Dendritic cell treated with granulocyte-macrophage colony-stimulating factor and Interleukin-4, amounts not matched to agents 40 ng/mL and 50 ng/mL, for 4 days (primary cell): Measurements from ENCODE around the gene OR10A3.

Source experiments
- H3K27ac Mint-ChIP-seq: one replicate; pipeline ENCODE4 v1.8.0; 2022; ENCODE audit warnings: mild to moderate bottlenecking, mixed read lengths
- H3K27me3 Mint-ChIP-seq: one replicate; pipeline ENCODE4 v1.8.0; 2022; ENCODE audit warnings: mild to moderate bottlenecking, mixed read lengths
- H3K36me3 Mint-ChIP-seq: one replicate; pipeline ENCODE4 v1.8.0; 2022; ENCODE audit warnings: low read depth, mixed read lengths
- H3K4me1 Mint-ChIP-seq: one replicate; pipeline ENCODE4 v1.8.0; 2022; ENCODE audit warnings: low read depth, mixed read lengths
- H3K4me3 Mint-ChIP-seq: one replicate; pipeline ENCODE4 v1.8.0; 2022; ENCODE audit warnings: mild to moderate bottlenecking, moderate library complexity, mixed read lengths
- H3K9me3 Mint-ChIP-seq: one replicate; pipeline ENCODE4 v1.8.0; 2022; ENCODE audit warnings: mixed read lengths
- intact Hi-C: fragments of 100-400 bp; cut with micrococcal nuclease; formaldehyde crosslinking; loops from one replicate; pipeline ENCODE4 v1.15.0; 2022

OR10A3 gene

DNA sequence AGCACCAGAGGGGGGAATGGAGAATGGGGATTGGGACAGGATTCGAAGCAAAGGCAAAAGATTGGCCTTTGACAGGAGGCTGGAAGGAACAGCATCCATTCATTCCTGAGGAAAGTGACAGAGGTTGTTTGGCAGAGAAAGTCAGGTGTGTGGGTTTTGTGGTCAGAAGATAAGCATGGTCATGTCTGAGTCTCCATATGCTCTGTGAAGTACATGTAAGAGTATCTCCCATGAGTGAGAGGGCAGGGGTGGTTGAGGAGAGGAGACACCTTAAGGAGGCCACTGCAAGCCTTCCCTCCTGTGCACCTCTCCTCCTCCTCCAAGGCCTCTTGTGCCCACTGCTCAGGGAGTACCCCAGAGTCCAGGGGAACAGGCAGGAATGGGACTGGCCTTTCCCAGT, 25.6 kb upstream of the OR10A3 start:
- intact Hi-C loops = no loop called here
- no peak overlapping the region for H3K27ac Mint-ChIP-seq
- H3K36me3 Mint-ChIP-seq = no peaks in the 10 kb centered on the region
- no peaks in the 10 kb centered on the region for H3K9me3 Mint-ChIP-seq
- H3K4me3 Mint-ChIP-seq = no peak overlapping the region
- peaks cover 17% of the 10 kb centered on the region for H3K27me3 Mint-ChIP-seq
- no peaks in the 10 kb centered on the region for H3K4me1 Mint-ChIP-seq

GRCh38 chr11:7965386-7965785, 23.9 kb upstream of the OR10A3 start, which contains the start of gene NLRP10:
TSS of gene NLRP10 (minus strand) at chr11:7965447. CDS start at chr11:7963495, 1,952 bp downstream.
- no peaks in the 10 kb centered on the region for H3K4me1 Mint-ChIP-seq
- no peaks in the 10 kb centered on the region for H3K36me3 Mint-ChIP-seq
- H3K4me3 Mint-ChIP-seq = no peak within 1 kb of the TSS
- H3K9me3 Mint-ChIP-seq = no peaks in the 10 kb centered on the region
- peaks cover 14% of the 10 kb centered on the region for H3K27me3 Mint-ChIP-seq
- intact Hi-C loops = no loop called here
- no peak within 1 kb of the TSS for H3K27ac Mint-ChIP-seq

DNA sequence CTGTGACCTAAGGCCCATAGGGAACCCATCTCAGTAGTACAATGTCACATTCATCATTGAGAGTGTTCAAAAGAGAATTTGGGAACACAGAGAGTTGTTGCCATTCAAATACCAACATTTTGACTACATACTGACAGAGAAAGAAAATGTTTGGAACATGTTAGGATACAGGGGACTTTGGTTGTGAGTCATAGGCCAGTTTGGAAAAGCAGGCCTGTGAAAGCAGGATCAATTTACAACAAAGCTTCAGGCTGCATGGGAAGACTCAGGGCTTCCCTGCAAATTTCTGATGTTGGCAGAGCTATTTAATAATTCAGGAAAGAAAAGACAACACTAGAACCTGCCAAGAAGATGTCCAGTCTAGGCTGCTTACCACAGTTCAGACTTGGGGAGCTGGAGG, 23.4 kb upstream of the OR10A3 start:
- Mint-ChIP-seq H3K36me3 (no peaks in the 10 kb centered on the region), H3K27ac (no peak overlapping the region), H3K9me3 (no peaks in the 10 kb centered on the region), H3K4me1 (no peaks in the 10 kb centered on the region), H3K4me3 (no peak overlapping the region), H3K27me3 (peaks cover 11% of the 10 kb centered on the region)
- intact Hi-C loops = no loop called here

DNA sequence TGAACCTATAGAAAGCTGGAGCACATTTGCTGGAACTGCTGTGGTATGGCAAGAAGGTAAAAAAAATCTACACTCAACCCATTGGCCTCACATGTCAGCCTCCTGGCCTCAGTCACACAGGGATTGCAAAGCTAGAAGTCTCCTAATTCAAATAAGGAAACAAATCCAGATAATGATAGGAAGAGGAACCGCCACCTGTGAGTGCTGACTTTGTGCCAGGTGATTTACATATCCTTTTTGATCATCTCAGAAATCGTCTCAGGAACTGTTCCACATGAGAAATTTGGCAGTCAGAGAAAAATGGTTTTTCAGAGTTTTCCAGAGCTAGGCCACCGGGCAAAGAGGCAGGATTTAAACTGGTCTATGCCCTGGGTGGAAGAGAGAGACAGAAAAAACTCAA, 22.8 kb upstream of the OR10A3 start:
- Mint-ChIP-seq H3K36me3 (no peaks in the 10 kb centered on the region), H3K27me3 (peaks cover 10% of the 10 kb centered on the region), H3K27ac (no peak overlapping the region), H3K4me1 (no peaks in the 10 kb centered on the region), H3K9me3 (no peaks in the 10 kb centered on the region), H3K4me3 (no peak overlapping the region)
- intact Hi-C loops = no loop called here

- Mint-ChIP-seq H3K4me1 (no peaks in the 10 kb centered on the region), H3K27ac (no peak overlapping the region), H3K9me3 (no peaks in the 10 kb centered on the region), H3K27me3 (no peaks in the 10 kb centered on the region), H3K36me3 (no peaks in the 10 kb centered on the region), H3K4me3 (no peak overlapping the region)
- intact Hi-C loops = no loop called here
These were observed 13.7 kb upstream of the OR10A3 start for GRCh38 chr11:7955191-7955590.

- Mint-ChIP-seq H3K27ac (no peak overlapping the region), H3K27me3 (no peaks in the 10 kb centered on the region), H3K4me1 (no peaks in the 10 kb centered on the region), H3K4me3 (no peak overlapping the region), H3K36me3 (no peaks in the 10 kb centered on the region), H3K9me3 (peaks cover 8% of the 10 kb centered on the region)
- intact Hi-C loops = no loop called here
These were observed 8.4 kb upstream of the OR10A3 start for GRCh38 chr11:7949934-7950333.

DNA sequence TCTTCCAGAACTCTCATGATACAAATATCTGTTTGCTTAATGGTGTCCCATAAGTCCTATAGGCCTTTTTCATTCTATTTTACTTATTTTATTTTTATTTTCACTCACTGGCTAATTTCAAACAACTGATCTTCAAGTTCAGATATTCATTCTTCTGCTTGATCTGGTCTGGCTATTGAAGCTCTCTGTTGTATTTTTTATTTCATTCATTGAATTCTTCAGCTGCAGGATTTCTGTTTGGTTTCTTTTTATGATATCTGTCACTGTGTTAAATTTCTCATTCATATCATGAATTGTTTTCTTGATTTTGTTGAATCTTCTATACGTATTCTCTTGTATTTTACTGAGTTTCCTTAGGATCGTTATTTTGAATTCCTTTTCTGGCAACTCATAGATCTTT, 2.6 kb upstream of the OR10A3 start:
- intact Hi-C loops = no loop called here
- Mint-ChIP-seq H3K9me3 (peaks cover 24% of the 10 kb centered on the region), H3K36me3 (no peaks in the 10 kb centered on the region), H3K4me1 (no peaks in the 10 kb centered on the region), H3K4me3 (no peak overlapping the region), H3K27ac (no peak overlapping the region), H3K27me3 (no peaks in the 10 kb centered on the region)

- intact Hi-C loops = no loop called here
- no peaks in the 10 kb centered on the region for H3K4me1 Mint-ChIP-seq
- peaks cover 24% of the 10 kb centered on the region for H3K9me3 Mint-ChIP-seq
- H3K4me3 Mint-ChIP-seq = no peak overlapping the region
- no peak overlapping the region for H3K27ac Mint-ChIP-seq
- no peaks in the 10 kb centered on the region for H3K36me3 Mint-ChIP-seq
- H3K27me3 Mint-ChIP-seq = no peaks in the 10 kb centered on the region
These were observed 362 bp downstream of the OR10A3 start for GRCh38 chr11:7941146-7941545.

GRCh38 chr11:7936615-7937014, 4.9 kb downstream of the OR10A3 start:
- no peaks in the 10 kb centered on the region for H3K4me1 Mint-ChIP-seq
- H3K36me3 Mint-ChIP-seq = no peaks in the 10 kb centered on the region
- H3K9me3 Mint-ChIP-seq = no peaks in the 10 kb centered on the region
- intact Hi-C loops = no loop called here
- no peaks in the 10 kb centered on the region for H3K27me3 Mint-ChIP-seq
- no peak overlapping the region for H3K4me3 Mint-ChIP-seq
- no peak overlapping the region for H3K27ac Mint-ChIP-seq

DNA sequence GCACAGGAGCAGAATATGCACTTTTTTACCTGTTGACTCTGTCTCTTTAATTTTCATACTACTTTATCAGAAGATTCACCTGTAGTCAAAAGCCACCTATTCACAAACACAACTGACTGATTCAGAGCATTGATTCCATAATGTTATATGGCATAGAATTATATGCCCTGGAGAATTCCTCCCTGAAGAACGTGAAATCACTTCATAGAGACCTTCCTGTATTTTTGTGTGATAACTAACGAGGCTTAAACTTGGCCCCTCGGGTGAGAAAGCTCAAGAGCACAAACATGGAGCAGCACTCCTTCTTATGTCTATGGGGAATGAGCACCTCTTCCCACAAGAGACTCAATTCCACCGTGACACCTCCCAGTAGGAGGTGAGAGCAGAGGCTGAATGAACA, 10.3 kb downstream of the OR10A3 start, which contains the start of gene OR10A6:
TSS of gene OR10A6 (minus strand) at position 101 of the 400 bp plus-strand sequence. CDS start 2,606 bp downstream, outside the sequence.
- intact Hi-C loops = no loop called here
- no peaks in the 10 kb centered on the region for H3K9me3 Mint-ChIP-seq
- no peak within 1 kb of the TSS for H3K27ac Mint-ChIP-seq
- no peaks in the 10 kb centered on the region for H3K36me3 Mint-ChIP-seq
- H3K4me3 Mint-ChIP-seq = no peak within 1 kb of the TSS
- no peaks in the 10 kb centered on the region for H3K4me1 Mint-ChIP-seq
- H3K27me3 Mint-ChIP-seq = peaks cover 1% of the 10 kb centered on the region

- no peaks in the 10 kb centered on the region for H3K4me1 Mint-ChIP-seq
- intact Hi-C loops = no loop called here
- H3K9me3 Mint-ChIP-seq = no peaks in the 10 kb centered on the region
- H3K36me3 Mint-ChIP-seq = no peaks in the 10 kb centered on the region
- no peak overlapping the region for H3K27ac Mint-ChIP-seq
- no peak overlapping the region for H3K4me3 Mint-ChIP-seq
- peaks cover 1% of the 10 kb centered on the region for H3K27me3 Mint-ChIP-seq
These were observed 13.9 kb downstream of the OR10A3 start for GRCh38 chr11:7927635-7928034.

GRCh38 chr11:7924536-7924935, 17.0 kb downstream of the OR10A3 start:
- intact Hi-C loops = no loop called here
- H3K27ac Mint-ChIP-seq = no peak overlapping the region
- no peaks in the 10 kb centered on the region for H3K9me3 Mint-ChIP-seq
- no peak overlapping the region for H3K4me3 Mint-ChIP-seq
- H3K36me3 Mint-ChIP-seq = no peaks in the 10 kb centered on the region
- no peaks in the 10 kb centered on the region for H3K27me3 Mint-ChIP-seq
- no peaks in the 10 kb centered on the region for H3K4me1 Mint-ChIP-seq

DNA sequence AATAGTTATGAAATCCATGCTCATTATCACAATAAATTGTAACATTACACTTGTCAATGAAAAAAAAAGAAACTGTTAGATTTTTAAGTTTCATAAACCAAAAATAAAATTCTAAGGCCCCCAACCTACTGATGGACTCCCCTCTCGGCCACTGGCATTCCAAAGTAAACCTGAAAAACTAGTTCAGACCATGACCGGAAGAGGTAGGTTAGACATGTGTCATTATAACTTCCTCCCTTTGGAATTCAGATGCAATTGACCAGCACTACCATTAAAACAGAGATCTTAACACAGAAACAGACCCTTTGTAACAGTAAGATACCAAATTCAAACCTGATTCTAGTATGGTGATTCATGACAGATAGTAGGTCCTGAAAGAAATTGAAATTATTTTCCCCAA, 23.4 kb downstream of the OR10A3 start:
- no peaks in the 10 kb centered on the region for H3K4me1 Mint-ChIP-seq
- H3K4me3 Mint-ChIP-seq = no peak overlapping the region
- H3K36me3 Mint-ChIP-seq = no peaks in the 10 kb centered on the region
- intact Hi-C loops = no loop called here
- H3K27ac Mint-ChIP-seq = no peak overlapping the region
- H3K27me3 Mint-ChIP-seq = no peaks in the 10 kb centered on the region
- H3K9me3 Mint-ChIP-seq = no peaks in the 10 kb centered on the region

GRCh38 chr11:7911011-7911410, 30.5 kb downstream of the OR10A3 start:
- Mint-ChIP-seq H3K27ac (no peak overlapping the region), H3K4me1 (no peaks in the 10 kb centered on the region), H3K36me3 (no peaks in the 10 kb centered on the region), H3K4me3 (no peak overlapping the region), H3K9me3 (no peaks in the 10 kb centered on the region), H3K27me3 (no peaks in the 10 kb centered on the region)
- intact Hi-C loops = no loop called here

DNA sequence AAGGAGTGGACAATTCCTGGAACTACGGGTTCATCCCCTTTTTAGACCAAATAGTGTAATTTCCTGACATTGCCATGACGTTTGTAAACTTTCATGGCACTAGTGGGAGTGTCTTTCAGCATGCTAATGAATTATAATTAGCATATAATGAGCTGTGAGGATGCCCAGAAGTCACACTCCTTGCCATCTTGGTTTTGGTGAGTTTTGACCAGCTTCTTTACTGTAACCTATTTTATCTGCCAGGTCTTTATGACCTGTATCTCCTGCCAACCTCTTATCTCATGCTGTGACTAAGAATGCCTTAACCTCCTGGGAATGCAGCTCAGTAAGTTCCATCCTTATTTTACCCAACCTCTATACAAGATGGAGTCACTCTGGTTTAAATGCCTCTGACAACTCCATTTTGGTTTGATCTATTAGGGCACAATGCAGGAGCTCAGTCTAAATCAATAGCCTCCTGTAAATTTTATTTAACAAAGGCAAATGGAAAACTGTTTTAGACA, 31.2 kb downstream of the OR10A3 start:
- Mint-ChIP-seq H3K4me1 (no peaks in the 10 kb centered on the region), H3K4me3 (no peak overlapping the region), H3K9me3 (no peaks in the 10 kb centered on the region), H3K27me3 (no peaks in the 10 kb centered on the region), H3K27ac (no peak overlapping the region), H3K36me3 (no peaks in the 10 kb centered on the region)
- intact Hi-C loops = no loop called here
